Nephron progenitor cell (in vitro differentiated cells): ENCODE results near the gene APOBEC3A.
"Not testable (repeated sequence)": the region's sequence is repeated elsewhere in the genome, so short reads cannot be mapped to it uniquely, and the experiment has no call there.

Source experiments
- DNase-seq: peaks from one replicate; pipeline ENCODE4 v3.0.0; 2021
- H3K27ac Mint-ChIP-seq: 2 replicates; pipeline ENCODE4 v1.8.0; 2021; ENCODE audit warnings: mild to moderate bottlenecking, moderate library complexity, mixed read lengths
- H3K27me3 Mint-ChIP-seq: 2 replicates; pipeline ENCODE4 v1.8.0; 2021; ENCODE audit warnings: mild to moderate bottlenecking, low read depth, mixed read lengths; ENCODE audit not compliant: poor library complexity
- H3K36me3 Mint-ChIP-seq: 2 replicates; pipeline ENCODE4 v1.8.0; 2021; ENCODE audit warnings: low read depth, mixed read lengths
- H3K4me1 Mint-ChIP-seq: 2 replicates; pipeline ENCODE4 v1.8.0; 2021; ENCODE audit warnings: mixed read lengths
- H3K4me3 Mint-ChIP-seq: 2 replicates; pipeline ENCODE4 v1.8.0; 2021; ENCODE audit warnings: mild to moderate bottlenecking, moderate library complexity, mixed read lengths
- H3K9me3 Mint-ChIP-seq: 2 replicates; pipeline ENCODE4 v1.8.0; 2021; ENCODE audit warnings: mild to moderate bottlenecking, moderate library complexity, mixed read lengths
- CTCF ChIP-seq: fragments of 200-600 bp; sonication (generic); IDR thresholded peaks from 2 replicates; pipeline ENCODE4 v1.5.0; 2021; ENCODE audit warnings: antibody characterized with exemption

Gene APOBEC3A

GRCh38 chr22:39007177-39007576 is 49.8 kb downstream of the APOBEC3A start:
- no peaks in the 10 kb centered on the region for H3K9me3 Mint-ChIP-seq
- no peak for DNase-seq
- H3K4me3 Mint-ChIP-seq, result no peak overlapping the region
- peaks cover 46% of the 10 kb centered on the region for H3K4me1 Mint-ChIP-seq
- H3K27me3 Mint-ChIP-seq, result peaks cover 16% of the 10 kb centered on the region
- no peaks in the 10 kb centered on the region for H3K36me3 Mint-ChIP-seq
- H3K27ac Mint-ChIP-seq, result no peak overlapping the region
- TF ChIP-seq CTCF, result no peak

- peaks cover 54% of the 10 kb centered on the region for H3K4me1 Mint-ChIP-seq
- H3K4me3 Mint-ChIP-seq, DNase-seq, H3K27ac Mint-ChIP-seq, H3K36me3 Mint-ChIP-seq, H3K9me3 Mint-ChIP-seq: not testable (repeated sequence)
- H3K27me3 Mint-ChIP-seq, result peaks cover 16% of the 10 kb centered on the region
These were observed 51.0 kb downstream of the APOBEC3A start for GRCh38 chr22:39008271-39008850.

GRCh38 chr22:39010946-39011345 is 53.5 kb downstream of the APOBEC3A start:
- Mint-ChIP-seq H3K27me3 (peaks cover 16% of the 10 kb centered on the region), H3K27ac (no peak overlapping the region), H3K4me1 (peaks cover 60% of the 10 kb centered on the region), H3K4me3 (peak overlapping the region; percentile 22), H3K9me3 (no peaks in the 10 kb centered on the region), H3K36me3 (no peaks in the 10 kb centered on the region)
- no peak for DNase-seq
- no peak for TF ChIP-seq CTCF
